ENCODE data around the gene TIMM13.

DNA sequence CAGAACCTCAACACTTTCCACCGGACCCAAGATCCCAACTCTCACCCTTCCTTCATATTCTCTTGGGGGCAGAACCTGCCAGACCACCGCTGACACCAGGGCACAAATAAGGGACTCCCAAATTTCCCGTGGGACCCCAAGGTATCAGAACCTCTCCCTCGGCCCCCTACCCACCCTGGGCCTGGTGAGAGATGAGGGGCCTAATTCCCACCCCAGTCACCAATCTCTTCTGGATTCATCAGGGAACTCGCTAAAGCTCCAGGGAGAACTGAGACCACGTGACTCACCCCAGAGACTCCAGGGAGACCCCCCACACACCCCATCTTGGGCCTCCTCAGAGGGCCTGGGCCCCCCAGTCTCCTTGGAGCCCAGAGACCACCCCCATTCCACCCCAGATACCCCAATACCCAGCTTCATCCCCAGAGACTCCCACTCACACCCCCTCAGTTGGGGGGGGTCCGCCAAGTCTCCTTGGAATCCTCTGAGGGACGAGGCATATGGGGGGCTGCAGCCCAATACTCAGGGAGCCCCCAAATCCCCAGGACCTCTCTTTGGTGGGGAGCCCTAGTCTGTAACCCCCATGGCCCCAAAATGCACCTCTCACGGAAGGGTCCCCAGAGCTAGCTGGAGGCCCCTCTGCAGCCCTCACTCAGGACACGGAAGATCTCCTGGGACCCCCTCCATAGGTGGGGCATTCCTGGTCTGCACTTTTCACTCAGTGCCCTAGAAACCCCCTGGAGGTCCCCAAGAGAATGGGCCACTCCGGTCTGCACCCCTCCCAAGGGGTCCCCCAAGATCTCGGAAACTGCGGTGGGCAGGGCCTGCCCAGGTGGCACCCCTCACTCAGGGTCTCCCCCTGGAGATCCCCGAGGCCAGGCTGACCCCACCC lies 27.8 kb upstream of the TIMM13 start:
- TF ChIP-seq SUZ12 (IDR thresholded peaks at IDR 0.05) (no peak), NFRKB (IDR thresholded peaks at IDR 0.05) (no peak), SP1 (IDR thresholded peaks at IDR 0.05) (no peak), CTBP1 (IDR thresholded peaks at IDR 0.05; ENCODE audit: borderline replicate concordance) (no peak), FOXM1 (IDR thresholded peaks at IDR 0.05; ENCODE audit: borderline replicate concordance) (no peak), BHLHE40 (IDR thresholded peaks at IDR 0.05; ENCODE audit: borderline replicate concordance) (no peak), FOXA1 (IDR thresholded peaks at IDR 0.05) (no peak), ELF4 (IDR thresholded peaks at IDR 0.05) (no peak), TARDBP (IDR thresholded peaks at IDR 0.05) (no peak), FOXK2 (IDR thresholded peaks at IDR 0.05) (no peak), HDGF (IDR thresholded peaks at IDR 0.05; ENCODE audit: borderline replicate concordance) (no peak)
- TF ChIP-seq, protein P1, sequence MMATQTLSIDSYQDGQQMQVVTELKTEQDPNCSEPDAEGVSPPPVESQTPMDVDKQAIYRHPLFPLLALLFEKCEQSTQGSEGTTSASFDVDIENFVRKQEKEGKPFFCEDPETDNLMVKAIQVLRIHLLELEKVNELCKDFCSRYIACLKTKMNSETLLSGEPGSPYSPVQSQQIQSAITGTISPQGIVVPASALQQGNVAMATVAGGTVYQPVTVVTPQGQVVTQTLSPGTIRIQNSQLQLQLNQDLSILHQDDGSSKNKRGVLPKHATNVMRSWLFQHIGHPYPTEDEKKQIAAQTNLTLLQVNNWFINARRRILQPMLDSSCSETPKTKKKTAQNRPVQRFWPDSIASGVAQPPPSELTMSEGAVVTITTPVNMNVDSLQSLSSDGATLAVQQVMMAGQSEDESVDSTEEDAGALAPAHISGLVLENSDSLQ (IDR thresholded peaks at IDR 0.05) = no peak

All from HEK293T (cell line).